Measurements from ENCODE around the gene CCK.

Gene CCK

GRCh38 chr3:42230860-42231259, 35.1 kb downstream of the CCK start:
- H3K27ac ChIP-seq: no peak overlapping the region
- TF ChIP-seq ZFX (IDR thresholded peaks at IDR 0.05): no peak
- TF ChIP-seq CTCF (conservative IDR thresholded peaks at IDR 0.05): no peak

- H3K27ac ChIP-seq: peak overlapping the region; percentile 51
- TF ChIP-seq ZFX (IDR thresholded peaks at IDR 0.05): no peak
- peak; percentile 69 for TF ChIP-seq CTCF (conservative IDR thresholded peaks at IDR 0.05)
Observed at GRCh38 chr3:42229942-42230688, 35.9 kb downstream of the CCK start.

GRCh38 chr3:42229266-42229941, 36.6 kb downstream of the CCK start:
- TF ChIP-seq CTCF (conservative IDR thresholded peaks at IDR 0.05) (no peak), ZFX (IDR thresholded peaks at IDR 0.05) (no peak)

GRCh38 chr3:42228796-42229195, 37.2 kb downstream of the CCK start:
- TF ChIP-seq CTCF (conservative IDR thresholded peaks at IDR 0.05) (peak; percentile 18), ZFX (IDR thresholded peaks at IDR 0.05) (no peak)

More at GRCh38 chr3:42229266-42229941, 36.6 kb downstream of the CCK start:
- peak overlapping the region; percentile 51 for H3K27ac ChIP-seq

GRCh38 chr3:42226470-42227425, 39.2 kb downstream of the CCK start:
- H3K27ac ChIP-seq: no peak overlapping the region
- no peak for TF ChIP-seq CTCF (conservative IDR thresholded peaks at IDR 0.05)
- no peak for TF ChIP-seq ZFX (IDR thresholded peaks at IDR 0.05)

More at GRCh38 chr3:42228796-42229195, 37.2 kb downstream of the CCK start:
- H3K27ac ChIP-seq: no peak overlapping the region

- TF ChIP-seq CTCF (conservative IDR thresholded peaks at IDR 0.05) (no peak), ZFX (IDR thresholded peaks at IDR 0.05) (no peak)
- no peak overlapping the region for H3K27ac ChIP-seq
Observed at GRCh38 chr3:42225486-42226363, 40.3 kb downstream of the CCK start.

Data from C4-2B (cell line).